Natural killer cell (primary cell): Measurements from ENCODE around the gene PSAP. TPM values are rescaled to one million over a fixed set of nuclear protein-coding genes. Genes with fewer than 3 reads are reported as not detected.

Experiments used
- ATAC-seq, 3 donors: fragments of 150-1000 bp in 2 of 3; fragments of 200-7000 bp in 1 of 3; cut with Tn5 transposase; 1 replicate in 1 of 3; 2 replicates in 2 of 3; pipeline ENCODE4 v1.10.0; 2021; ENCODE audit warnings: mild to moderate bottlenecking in 2 of 3, moderate library complexity in 2 of 3
- DNase-seq, 2 donors: peaks; one replicate each; pipeline versions ENCODE4 v3.0.0 to v3.0.0-alpha.2; 2013 to 2021; ENCODE audit warnings: mixed read lengths in 1 of 2
- H3K27ac ChIP-seq: one replicate; pipeline ENCODE4 v1.5.1; 2013; ENCODE audit warnings: mild to moderate bottlenecking, low read length
- H3K27me3 ChIP-seq: one replicate; pipeline ENCODE4 v1.6.1; 2013; ENCODE audit warnings: low read length; ENCODE audit not compliant: control insufficient read depth, insufficient read depth
- H3K36me3 ChIP-seq: one replicate; pipeline ENCODE4 v1.6.1; 2013; ENCODE audit warnings: low read length; ENCODE audit not compliant: control insufficient read depth, insufficient read depth
- H3K4me1 ChIP-seq: one replicate; pipeline ENCODE4 v1.6.1; 2013; ENCODE audit warnings: low read length; ENCODE audit not compliant: control insufficient read depth, insufficient read depth
- H3K4me3 ChIP-seq: one replicate; pipeline ENCODE4 v1.5.1; 2013; ENCODE audit warnings: low read length
- H3K9me3 ChIP-seq: one replicate; pipeline ENCODE4 v1.6.1; 2013; ENCODE audit warnings: low read length; ENCODE audit not compliant: control insufficient read depth, insufficient read depth
- H3K27ac Mint-ChIP-seq, 2 donors: one replicate each; pipeline ENCODE4 v1.8.0; 2022; ENCODE audit warnings: mild to moderate bottlenecking in 2 of 2, mixed read lengths in 2 of 2, moderate library complexity in 1 of 2
- H3K27me3 Mint-ChIP-seq, 2 donors: one replicate each; pipeline ENCODE4 v1.8.0; 2022; ENCODE audit warnings: low read depth in 2 of 2, mixed read lengths in 2 of 2
- H3K36me3 Mint-ChIP-seq: one replicate; pipeline ENCODE4 v1.8.0; 2022; ENCODE audit warnings: mixed read lengths
- H3K4me1 Mint-ChIP-seq, 2 donors: one replicate each; pipeline ENCODE4 v1.8.0; 2022; ENCODE audit warnings: mixed read lengths in 2 of 2
- H3K4me3 Mint-ChIP-seq: one replicate; pipeline ENCODE4 v1.8.0; 2022; ENCODE audit warnings: mild to moderate bottlenecking, moderate library complexity, mixed read lengths
- H3K9me3 Mint-ChIP-seq, 2 donors: one replicate each; pipeline ENCODE4 v1.8.0; 2022; ENCODE audit warnings: mixed read lengths in 2 of 2
- WGBS: methylation state at CpG from one replicate; pipeline ENCODE4 v1.1.7; 2013; ENCODE audit warnings: missing lambda C conversion rate; ENCODE audit not compliant: insufficient coverage; 5-methylcytosine and 5-hydroxymethylcytosine counted together
- intact Hi-C: fragments of 100-400 bp; cut with micrococcal nuclease; formaldehyde crosslinking; loops from one replicate; pipeline ENCODE4 v1.14.2; 2022
- total RNA-seq, 4 donors: library from RNA; stranded (reverse); fragments of 120-200 nt in 1 of 4; gene quantifications; one replicate each; pipeline versions ENCODE4 v1.2.3 to v1.2.4, GENCODE V29; 2013 to 2022
- TF ChIP-seq, protein P1 (sequence below): fragments of 200-600 bp; IDR thresholded peaks from one replicate; pipeline ENCODE4 v1.8.0; 2022; ENCODE audit warnings: antibody characterized with exemption

PSAP gene
- total RNA-seq, 3 donors from 2014 or later (not counting 1 experiment from before 2014, with no cell fraction given), result 324 to 488 (median 428) TPM

GRCh38 chr10:71812016-71812912 is 38.8 kb downstream of the PSAP start:
- H3K4me1 Mint-ChIP-seq, result no peaks in the 10 kb centered on the region
- H3K27me3 Mint-ChIP-seq, result peaks cover 0 to 5% of the 10 kb centered on the region in 2 donors
- WGBS, result 58% methylated on average over 22 of the region's 22 CpGs
- TF ChIP-seq, protein P1, sequence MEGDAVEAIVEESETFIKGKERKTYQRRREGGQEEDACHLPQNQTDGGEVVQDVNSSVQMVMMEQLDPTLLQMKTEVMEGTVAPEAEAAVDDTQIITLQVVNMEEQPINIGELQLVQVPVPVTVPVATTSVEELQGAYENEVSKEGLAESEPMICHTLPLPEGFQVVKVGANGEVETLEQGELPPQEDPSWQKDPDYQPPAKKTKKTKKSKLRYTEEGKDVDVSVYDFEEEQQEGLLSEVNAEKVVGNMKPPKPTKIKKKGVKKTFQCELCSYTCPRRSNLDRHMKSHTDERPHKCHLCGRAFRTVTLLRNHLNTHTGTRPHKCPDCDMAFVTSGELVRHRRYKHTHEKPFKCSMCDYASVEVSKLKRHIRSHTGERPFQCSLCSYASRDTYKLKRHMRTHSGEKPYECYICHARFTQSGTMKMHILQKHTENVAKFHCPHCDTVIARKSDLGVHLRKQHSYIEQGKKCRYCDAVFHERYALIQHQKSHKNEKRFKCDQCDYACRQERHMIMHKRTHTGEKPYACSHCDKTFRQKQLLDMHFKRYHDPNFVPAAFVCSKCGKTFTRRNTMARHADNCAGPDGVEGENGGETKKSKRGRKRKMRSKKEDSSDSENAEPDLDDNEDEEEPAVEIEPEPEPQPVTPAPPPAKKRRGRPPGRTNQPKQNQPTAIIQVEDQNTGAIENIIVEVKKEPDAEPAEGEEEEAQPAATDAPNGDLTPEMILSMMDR, result peak; percentile 78
- Histone ChIP-seq H3K27ac (no peak overlapping the region), H3K27me3 (no peaks in the 10 kb centered on the region), H3K4me1 (peaks cover 10% of the 10 kb centered on the region), H3K4me3 (no peak overlapping the region), H3K36me3 (peaks cover 22% of the 10 kb centered on the region), H3K9me3 (no peaks in the 10 kb centered on the region)
- no peak overlapping the region for H3K27ac Mint-ChIP-seq
- DNase-seq, result peak; percentile 75 to 88
- H3K36me3 Mint-ChIP-seq, result peaks cover 13% of the 10 kb centered on the region
- no peak overlapping the region for H3K4me3 Mint-ChIP-seq
- peak; percentile 86 to 96 (median 96) for ATAC-seq
- intact Hi-C loops, result loop anchor here (1.0 to 5.0 kb wide), 3 partner anchors 147 to 498 kb away; no protein-coding TSS in a partner anchor
- no peaks in the 10 kb centered on the region for H3K9me3 Mint-ChIP-seq

- no peaks in the 10 kb centered on the region for H3K9me3 Mint-ChIP-seq
- Histone ChIP-seq H3K4me3 (no peak overlapping the region), H3K9me3 (no peaks in the 10 kb centered on the region), H3K27me3 (no peaks in the 10 kb centered on the region), H3K27ac (no peak overlapping the region), H3K36me3 (peaks cover 13% of the 10 kb centered on the region), H3K4me1 (peaks cover 10% of the 10 kb centered on the region)
- intact Hi-C loops, result loop anchor here (5.0 kb wide), 1 partner anchor 429 kb away; no protein-coding TSS in a partner anchor
- ATAC-seq (no peak), DNase-seq (no peak)
- H3K4me1 Mint-ChIP-seq, result no peaks in the 10 kb centered on the region
- 78% methylated on average over 19 of the region's 19 CpGs for WGBS
- no peak overlapping the region for H3K27ac Mint-ChIP-seq
- H3K4me3 Mint-ChIP-seq, result no peak overlapping the region
- TF ChIP-seq, protein P1, result no peak
- peaks cover 0 to 5% of the 10 kb centered on the region in 2 donors for H3K27me3 Mint-ChIP-seq
- peaks cover 8% of the 10 kb centered on the region for H3K36me3 Mint-ChIP-seq
Observed at GRCh38 chr10:71811351-71811750, 39.7 kb downstream of the PSAP start.

DNA sequence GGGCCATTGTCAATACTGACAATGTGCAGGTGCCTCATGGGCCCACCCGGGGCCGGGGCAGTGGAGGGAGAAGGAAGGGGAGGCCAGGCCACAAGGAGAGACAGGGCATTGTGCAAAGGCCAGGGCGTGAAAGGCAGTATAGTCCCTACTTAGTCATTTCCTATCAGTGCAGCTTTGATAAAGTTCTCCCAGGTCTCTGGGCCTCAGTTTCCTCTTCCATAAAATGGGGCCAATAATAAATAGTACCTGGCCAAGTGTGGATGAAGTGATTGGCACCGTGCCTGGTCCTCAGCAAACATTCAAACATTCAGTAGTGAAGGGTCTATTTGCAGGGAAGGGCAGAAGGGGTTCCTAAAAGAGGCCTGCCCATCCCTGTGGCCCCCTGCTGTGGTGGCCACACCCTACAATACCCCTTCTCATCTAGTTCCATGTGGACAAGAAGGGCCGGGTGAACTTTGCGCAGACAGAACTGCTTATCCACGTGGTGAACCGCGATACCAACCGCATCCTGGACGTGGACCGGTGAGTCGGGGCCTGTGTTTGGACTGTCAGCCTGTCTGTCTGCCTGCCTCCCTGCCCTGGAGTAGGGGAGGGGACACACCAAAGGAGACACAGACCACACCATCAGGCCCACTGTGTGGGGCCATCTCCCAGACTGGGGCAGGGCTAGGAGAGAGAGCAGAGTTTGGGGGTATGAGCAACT is 40.9 kb downstream of the PSAP start:
- intact Hi-C loops, result loop anchor here (5.0 kb wide), 1 partner anchor 428 kb away; no protein-coding TSS in a partner anchor
- Mint-ChIP-seq H3K9me3 (no peaks in the 10 kb centered on the region), H3K27ac (no peak overlapping the region), H3K4me3 (no peak overlapping the region), H3K36me3 (no peaks in the 10 kb centered on the region), H3K4me1 (no peaks in the 10 kb centered on the region), H3K27me3 (peaks cover 0 to 5% of the 10 kb centered on the region in 2 donors)
- 79% methylated on average over 12 of the region's 13 CpGs for WGBS
- no peak overlapping the region for H3K27ac ChIP-seq
- no peak overlapping the region for H3K4me3 ChIP-seq
- no peaks in the 10 kb centered on the region for H3K9me3 ChIP-seq
- TF ChIP-seq, protein P1, result no peak
- no peak for DNase-seq
- no peaks in the 10 kb centered on the region for H3K27me3 ChIP-seq
- H3K4me1 ChIP-seq, result peaks cover 14% of the 10 kb centered on the region
- ATAC-seq, result no peak
- peaks cover 4% of the 10 kb centered on the region for H3K36me3 ChIP-seq
